ENCODE results near the gene FBXO10. TPM values are rescaled to one million over a fixed set of nuclear protein-coding genes. Genes with fewer than 3 reads are reported as not detected.

FBXO10 gene
- total RNA-seq, 1 donor = 16.4 TPM

DNA sequence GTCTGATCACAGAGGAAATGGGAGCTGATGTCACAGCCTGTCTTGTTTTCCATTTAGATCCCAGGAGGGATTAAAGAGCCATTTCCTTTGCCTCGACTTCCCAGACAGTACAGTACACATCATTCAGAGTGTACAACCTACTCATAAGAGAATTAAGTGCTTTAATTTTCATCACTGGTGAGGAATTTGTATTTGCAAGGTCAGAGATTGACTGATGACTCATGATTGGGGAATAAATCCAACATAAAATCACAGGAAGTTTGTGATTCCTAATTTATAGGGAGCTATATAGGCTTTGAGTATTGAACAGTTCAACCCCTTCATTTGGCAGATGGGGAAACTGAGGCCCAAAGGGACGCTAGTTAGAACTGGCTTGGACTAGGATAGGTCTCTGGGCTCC lies 20.3 kb upstream of the FBXO10 start:
- H3K4me3 ChIP-seq (ENCODE audit: low read depth, low read length) = no peak overlapping the region
- no peak for DNase-seq (ENCODE audit: low read depth)
- no peak for TF ChIP-seq CTCF (IDR thresholded peaks at IDR 0.05; ENCODE audit: insufficient read depth, low read depth, low read length)

DNA sequence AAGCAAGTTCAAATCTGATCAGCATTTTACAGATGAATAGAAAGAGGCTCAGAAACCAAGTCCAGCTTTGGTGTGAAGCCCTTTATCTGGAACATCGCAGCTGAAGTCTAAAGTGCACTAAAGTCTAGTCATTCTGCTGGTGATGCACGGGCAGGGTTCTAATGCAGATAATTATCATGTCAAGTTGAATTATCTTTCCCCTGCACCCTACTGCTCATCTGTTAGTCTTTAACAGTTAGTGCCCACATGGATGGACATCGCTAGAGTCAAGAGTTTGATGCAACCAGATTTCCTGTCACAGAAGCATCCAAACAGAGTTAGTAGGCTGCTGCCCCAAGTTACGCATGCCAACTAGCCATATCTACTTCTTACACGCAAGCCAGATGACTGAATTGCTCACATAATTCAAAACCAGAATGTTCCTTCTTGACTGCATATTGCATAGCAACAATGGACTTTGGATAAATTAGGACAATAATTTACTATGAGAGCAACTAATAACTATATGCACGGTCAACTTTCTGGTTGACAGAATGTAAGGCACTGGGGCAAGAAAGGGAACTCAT lies 17.8 kb upstream of the FBXO10 start:
- H3K4me3 ChIP-seq (ENCODE audit: low read depth, low read length) = no peak overlapping the region
- DNase-seq (ENCODE audit: low read depth) = no peak
- no peak for TF ChIP-seq CTCF (IDR thresholded peaks at IDR 0.05; ENCODE audit: insufficient read depth, low read depth, low read length)

DNA sequence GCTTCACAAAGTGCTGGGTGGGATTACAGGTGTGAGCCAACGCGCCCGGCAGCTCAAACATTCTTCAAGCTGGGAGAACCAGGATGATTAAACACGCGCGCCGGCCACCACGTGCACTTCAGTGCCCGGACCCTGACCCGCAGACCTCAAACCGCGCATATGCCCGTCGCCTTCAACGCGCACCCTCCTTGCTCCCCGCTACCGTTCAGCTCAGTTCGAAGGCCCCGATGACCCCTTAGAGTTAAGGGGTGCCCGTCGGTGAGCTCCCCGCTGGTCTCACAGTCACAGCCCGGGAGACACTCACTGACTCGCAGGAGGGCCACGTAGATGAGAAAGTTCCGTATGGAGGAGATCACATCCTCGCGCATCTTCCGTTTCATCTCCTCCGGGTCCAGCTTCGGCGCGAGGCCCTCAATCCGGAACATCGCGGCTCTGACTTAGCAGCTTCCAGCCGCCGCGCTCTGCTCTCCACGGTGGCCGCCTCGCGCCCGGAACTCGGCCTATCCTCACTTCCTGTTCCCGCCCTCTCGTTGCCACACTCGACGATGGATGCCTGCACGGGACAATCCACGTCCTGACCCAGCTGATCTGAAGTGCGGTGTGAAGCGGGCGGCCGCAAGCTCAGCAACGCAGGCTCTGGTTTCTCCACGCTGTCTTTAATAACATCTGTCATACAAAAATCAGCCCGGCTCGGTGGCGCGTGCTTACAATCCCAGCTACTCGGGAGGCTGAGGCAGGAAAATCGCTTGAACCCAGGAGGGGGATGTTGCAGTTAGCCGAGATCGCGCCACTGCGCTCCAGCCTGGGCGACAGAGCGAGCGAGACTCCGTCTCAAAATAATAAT lies 16.1 kb upstream of the FBXO10 start, which contains the start of gene TOMM5:
TOMM5 (minus strand) TSS at position 490 of the 844 bp plus-strand sequence; CDS start at position 425, 65 bp downstream.
- DNase-seq (ENCODE audit: low read depth) = peak; percentile 96
- TF ChIP-seq CTCF (IDR thresholded peaks at IDR 0.05; ENCODE audit: insufficient read depth, low read depth, low read length) = no peak
- peak within 1 kb of the TSS; percentile 99 for H3K4me3 ChIP-seq (ENCODE audit: low read depth, low read length)

- DNase-seq (ENCODE audit: low read depth) = no peak
- TF ChIP-seq CTCF (IDR thresholded peaks at IDR 0.05; ENCODE audit: insufficient read depth, low read depth, low read length) = no peak
- no peak overlapping the region for H3K4me3 ChIP-seq (ENCODE audit: low read depth, low read length)
Observed at GRCh38 chr9:37587521-37587920, 11.3 kb upstream of the FBXO10 start.

GRCh38 chr9:37583522-37584121 lies 7.4 kb upstream of the FBXO10 start:
- no peak for DNase-seq (ENCODE audit: low read depth)
- no peak overlapping the region for H3K4me3 ChIP-seq (ENCODE audit: low read depth, low read length)
- TF ChIP-seq CTCF (IDR thresholded peaks at IDR 0.05; ENCODE audit: insufficient read depth, low read depth, low read length) = no peak

DNA sequence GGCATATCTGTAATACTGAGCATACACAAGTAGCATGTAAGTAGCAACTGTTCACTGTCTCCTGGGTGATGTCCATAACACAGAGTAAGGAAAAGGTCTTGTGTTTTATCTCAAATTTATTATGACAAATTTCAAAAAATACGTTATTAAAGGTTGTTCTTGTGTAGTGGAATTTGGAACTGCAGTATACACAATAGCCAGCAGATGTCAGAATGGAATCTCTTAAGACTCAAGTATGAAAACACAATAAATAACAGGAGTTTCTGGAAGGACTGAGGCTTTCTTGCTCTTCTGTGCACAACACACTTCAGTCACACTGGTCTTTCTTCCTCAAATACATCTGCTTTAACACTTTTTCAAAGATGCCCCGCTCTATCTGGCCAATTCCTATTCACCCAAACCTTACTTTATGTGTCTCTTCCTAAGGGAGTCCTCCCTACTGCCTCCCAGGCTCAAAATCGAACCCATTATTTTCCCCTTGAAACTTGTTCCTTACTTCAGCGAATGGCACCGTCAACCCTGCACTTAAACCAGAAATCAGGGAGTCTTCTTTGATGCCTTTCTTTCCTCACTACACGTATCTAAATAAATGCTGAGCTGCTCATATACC lies 6.5 kb upstream of the FBXO10 start:
- no peak overlapping the region for H3K4me3 ChIP-seq (ENCODE audit: low read depth, low read length)
- TF ChIP-seq CTCF (IDR thresholded peaks at IDR 0.05; ENCODE audit: insufficient read depth, low read depth, low read length) = peak; percentile 69
- DNase-seq (ENCODE audit: low read depth) = peak; percentile 80
